BJ (cell line): ENCODE measurements around the gene ATOH8. TPM values are rescaled to one million over a fixed set of nuclear protein-coding genes. Genes with fewer than 3 reads are reported as not detected.

Experiments
- CTCF ChIA-PET: fragments of 350-600 bp; formaldehyde crosslinking; extraction: SDS; loops from one replicate; lab custom pipeline; 2021; ENCODE audit warnings: antibody characterized with exemption, inconsistent platforms; lab: Yijun Ruan, JAX
- POLR2A ChIA-PET: fragments of 300-600 bp; sonication (Branson Sonifier 250); formaldehyde crosslinking; extraction: SDS; loops from one replicate; lab custom pipeline; 2021; ENCODE audit warnings: antibody characterized with exemption; lab: Charles Lee
- DNase-seq: peaks from one replicate; pipeline ENCODE4 v3.0.0-alpha.2; 2011; ENCODE audit warnings: low read depth
- H3K27me3 ChIP-seq: 2 replicates; pipeline ENCODE4 v1.6.0; 2011; ENCODE audit warnings: low read length; ENCODE audit not compliant: control insufficient read depth, insufficient read depth
- H3K36me3 ChIP-seq: 2 replicates; pipeline ENCODE4 v1.5.1; 2011; ENCODE audit warnings: low read length; ENCODE audit not compliant: control insufficient read depth, insufficient read depth
- H3K4me3 ChIP-seq: 2 replicates; pipeline ENCODE4 v1.5.1; 2011; ENCODE audit warnings: low read depth, mild to moderate bottlenecking, control low read depth, low read length
- polyA plus RNA-seq: library from polyadenylated mRNA; depleted of rRNA; stranded (reverse); fragments of >200 nt; gene quantifications from 2 replicates; pipeline ENCODE4 v1.2.3, GENCODE V29; 2011
- TF ChIP-seq, protein P1 (sequence below): IDR thresholded peaks from 2 replicates; pipeline ENCODE4 v1.5.1; 2011; ENCODE audit warnings: low read depth, mild to moderate bottlenecking, control low read depth, inconsistent platforms, low read length, moderate library complexity; ENCODE audit not compliant: insufficient read depth

Gene ATOH8
- polyA plus RNA-seq, 1 experiment = 19.5 TPM

DNA sequence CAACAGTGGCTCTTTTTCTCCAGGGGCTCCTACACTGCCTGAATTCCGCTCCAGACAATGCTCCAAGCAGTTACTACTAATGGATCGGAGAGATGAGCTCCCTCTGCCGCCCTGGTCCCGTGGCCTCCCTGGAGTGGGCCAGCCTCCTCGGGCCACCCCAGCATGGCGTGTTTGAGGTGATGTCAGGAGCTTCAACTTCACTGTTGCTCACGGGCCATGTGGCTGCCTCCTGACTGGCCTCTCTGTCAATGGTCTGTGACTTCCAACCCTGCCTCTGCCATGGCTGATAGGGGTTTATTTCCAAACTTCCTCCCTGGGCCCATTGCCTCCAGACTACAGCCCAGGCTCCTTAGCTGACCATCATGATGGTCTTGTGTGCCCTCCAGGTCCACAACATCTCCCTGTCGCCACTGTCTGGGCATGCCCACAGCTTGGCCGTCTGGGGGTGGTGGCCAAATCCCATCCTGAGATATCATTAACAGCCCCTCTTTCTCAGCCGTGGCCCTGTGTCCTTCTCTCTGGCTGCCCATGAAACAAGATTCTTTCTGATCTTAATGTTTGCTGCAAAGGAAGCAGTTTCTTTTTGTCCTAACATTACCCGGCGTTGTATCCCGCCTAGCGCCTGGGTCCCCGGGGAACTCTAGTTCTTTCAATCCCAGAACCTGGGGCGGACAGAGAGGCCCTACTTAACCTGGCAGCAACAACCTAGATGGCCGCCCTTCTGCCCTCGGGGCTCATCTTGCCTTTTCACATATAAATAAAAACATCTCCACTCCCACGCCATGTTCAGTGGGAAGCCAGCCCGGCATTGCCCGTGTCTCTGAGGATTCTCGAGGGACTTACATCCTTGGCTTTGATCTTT is 38.1 kb downstream of the ATOH8 start:
- TF ChIP-seq, protein P1, sequence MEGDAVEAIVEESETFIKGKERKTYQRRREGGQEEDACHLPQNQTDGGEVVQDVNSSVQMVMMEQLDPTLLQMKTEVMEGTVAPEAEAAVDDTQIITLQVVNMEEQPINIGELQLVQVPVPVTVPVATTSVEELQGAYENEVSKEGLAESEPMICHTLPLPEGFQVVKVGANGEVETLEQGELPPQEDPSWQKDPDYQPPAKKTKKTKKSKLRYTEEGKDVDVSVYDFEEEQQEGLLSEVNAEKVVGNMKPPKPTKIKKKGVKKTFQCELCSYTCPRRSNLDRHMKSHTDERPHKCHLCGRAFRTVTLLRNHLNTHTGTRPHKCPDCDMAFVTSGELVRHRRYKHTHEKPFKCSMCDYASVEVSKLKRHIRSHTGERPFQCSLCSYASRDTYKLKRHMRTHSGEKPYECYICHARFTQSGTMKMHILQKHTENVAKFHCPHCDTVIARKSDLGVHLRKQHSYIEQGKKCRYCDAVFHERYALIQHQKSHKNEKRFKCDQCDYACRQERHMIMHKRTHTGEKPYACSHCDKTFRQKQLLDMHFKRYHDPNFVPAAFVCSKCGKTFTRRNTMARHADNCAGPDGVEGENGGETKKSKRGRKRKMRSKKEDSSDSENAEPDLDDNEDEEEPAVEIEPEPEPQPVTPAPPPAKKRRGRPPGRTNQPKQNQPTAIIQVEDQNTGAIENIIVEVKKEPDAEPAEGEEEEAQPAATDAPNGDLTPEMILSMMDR = no peak
- ChIA-PET CTCF (interaction anchor here (1.1 to 1.5 kb wide), 5 partner anchors 19 to 62 kb away, joined by 4 to 6 read pairs (median 5); no protein-coding TSS in a partner anchor), POLR2A (interaction anchor here (0.7 kb wide), 1 partner anchor 16 kb away, joined by 3 read pairs; no protein-coding TSS in a partner anchor)
- H3K27me3 ChIP-seq = no peaks in the 10 kb centered on the region
- H3K36me3 ChIP-seq = no peaks in the 10 kb centered on the region; the same call in 1 of the 2 replicates
- H3K4me3 ChIP-seq = no peak overlapping the region
- no peak for DNase-seq

DNA sequence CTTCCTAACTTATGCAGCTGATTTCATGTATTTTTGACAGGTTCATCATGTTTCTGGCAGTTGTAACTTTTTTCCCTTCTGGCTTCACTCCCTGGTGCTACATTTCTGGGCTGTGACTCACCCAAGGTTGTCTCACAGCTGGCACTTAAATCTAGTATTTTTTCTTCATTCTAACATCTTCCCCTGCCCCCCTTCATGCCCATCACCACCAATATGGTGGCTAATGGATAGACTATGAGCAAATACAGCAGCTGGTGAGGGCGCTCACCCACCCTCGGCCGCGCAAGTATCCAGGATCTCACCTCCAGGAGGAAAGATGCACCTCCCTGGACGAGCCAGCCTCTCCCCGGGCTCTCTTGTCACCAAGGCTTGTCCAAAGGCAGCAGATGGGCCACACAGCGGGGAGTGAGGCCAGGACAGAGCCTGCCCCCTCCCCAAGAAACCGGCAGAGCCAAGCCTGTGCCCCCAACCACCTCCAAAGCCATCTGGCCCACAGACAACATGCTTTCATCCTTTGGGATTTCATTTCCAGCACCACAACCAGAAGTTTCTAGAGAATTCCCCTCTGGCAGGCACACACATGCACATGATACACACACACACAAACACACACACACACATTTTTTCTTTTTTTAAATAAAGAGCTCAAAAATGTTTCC is 39.1 kb downstream of the ATOH8 start:
- Histone ChIP-seq H3K27me3 (no peaks in the 10 kb centered on the region), H3K36me3 (no peaks in the 10 kb centered on the region), H3K4me3 (no peak overlapping the region)
- TF ChIP-seq, protein P1 = no peak
- ChIA-PET POLR2A (interaction anchor here (0.7 kb wide), 1 partner anchor 17 kb away, joined by 3 read pairs; no protein-coding TSS in a partner anchor), CTCF (interaction anchor here (1.1 to 1.5 kb wide), 3 partner anchors 18 to 63 kb away, joined by 4 to 6 read pairs (median 5); no protein-coding TSS in a partner anchor)
- DNase-seq = no peak

DNA sequence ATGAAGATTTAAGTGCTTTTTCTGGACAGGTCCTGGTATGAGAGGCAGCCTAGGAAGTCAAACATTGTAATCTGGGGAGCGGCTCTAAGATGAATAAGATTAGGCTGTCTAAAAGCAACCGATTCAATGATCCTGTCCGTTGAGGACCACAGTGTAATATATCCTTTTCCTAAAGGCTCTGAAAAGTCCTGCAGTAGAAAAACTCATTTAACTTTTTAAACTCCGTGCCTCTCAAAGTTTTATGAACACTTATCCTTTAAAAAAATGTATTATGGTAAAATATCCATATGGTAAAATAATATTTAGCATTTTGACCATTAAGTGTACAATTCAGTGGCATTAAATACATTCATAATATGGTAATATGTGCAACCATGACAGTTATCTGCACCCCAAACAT is 39.8 kb downstream of the ATOH8 start:
- ChIA-PET CTCF (interaction anchor here (1.1 to 1.5 kb wide), 3 partner anchors 17 to 64 kb away, joined by 4 to 6 read pairs (median 5); no protein-coding TSS in a partner anchor), POLR2A (no interaction called here)
- no peaks in the 10 kb centered on the region for H3K27me3 ChIP-seq
- TF ChIP-seq, protein P1 = no peak
- DNase-seq = no peak
- no peaks in the 10 kb centered on the region for H3K36me3 ChIP-seq
- H3K4me3 ChIP-seq = no peak overlapping the region

DNA sequence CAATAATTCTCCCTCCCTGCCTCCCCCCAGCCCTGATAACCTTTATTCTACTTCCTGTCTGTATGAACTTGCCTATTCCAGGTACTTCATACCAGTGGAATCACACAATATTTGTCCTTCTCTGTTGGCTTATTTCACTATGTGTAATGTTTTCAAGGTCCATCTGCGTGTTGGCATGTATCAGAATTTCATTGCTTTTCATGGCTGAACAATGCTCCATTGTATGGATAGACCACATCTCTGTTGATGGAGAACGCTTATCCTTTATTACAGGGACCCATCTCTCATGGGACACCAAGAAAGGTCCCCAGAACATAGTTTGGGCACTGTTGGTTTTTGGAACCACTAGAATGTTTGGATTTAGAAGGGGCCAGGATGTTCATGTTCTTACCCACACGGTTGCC is 40.2 kb downstream of the ATOH8 start:
- no peak for DNase-seq
- POLR2A ChIA-PET = no interaction called here
- TF ChIP-seq, protein P1 = no peak
- no peaks in the 10 kb centered on the region for H3K36me3 ChIP-seq
- CTCF ChIA-PET = interaction anchor here (1.1 to 4.6 kb wide), 6 partner anchors 10 to 65 kb away, joined by 3 to 40 read pairs (median 10); no protein-coding TSS in a partner anchor
- no peak overlapping the region for H3K4me3 ChIP-seq
- H3K27me3 ChIP-seq = no peaks in the 10 kb centered on the region
